Measurements from ENCODE around the gene AP5S1. TPM values are rescaled to one million over a fixed set of nuclear protein-coding genes. Genes with fewer than 3 reads are reported as not detected.

The AP5S1 gene
- total RNA-seq, 1 experiment from 2014 or later, result 2.8 TPM

- Mint-ChIP-seq H3K4me3 (no peak overlapping the region), H3K4me1 (peaks cover 19% of the 10 kb centered on the region), H3K36me3 (peaks cover 24% of the 10 kb centered on the region), H3K27ac (no peak overlapping the region), H3K27me3 (ENCODE audit: low read depth) (peaks cover 6% of the 10 kb centered on the region; the same call in 1 of the 2 replicates), H3K9me3 (peaks cover 4% of the 10 kb centered on the region; the same call in 1 of the 2 replicates)
- DNase-seq (ENCODE audit: low spot score) (no peak), ATAC-seq (no peak)
- no peak for TF ChIP-seq FOXP1 (CRISPR knock-in tag; IDR thresholded peaks at IDR 0.05; ENCODE audit: borderline replicate concordance)
- no peak for TF ChIP-seq ELF4 (CRISPR knock-in tag; IDR thresholded peaks at IDR 0.05; ENCODE audit: low read depth)
- no peak for TF ChIP-seq NFE2L1 (CRISPR knock-in tag; IDR thresholded peaks at IDR 0.05)
- no peak for TF ChIP-seq ZMAT4 (CRISPR knock-in tag; IDR thresholded peaks at IDR 0.05)
- no peak for TF ChIP-seq ZBTB21 (CRISPR knock-in tag; IDR thresholded peaks at IDR 0.05; ENCODE audit: borderline replicate concordance)
- no peak for TF ChIP-seq ZNF425 (CRISPR knock-in tag; conservative IDR thresholded peaks at IDR 0.05)
- no peak for TF ChIP-seq HMGXB4 (CRISPR knock-in tag; IDR thresholded peaks at IDR 0.05)
- no peak for TF ChIP-seq PREB (CRISPR knock-in tag; IDR thresholded peaks at IDR 0.05; ENCODE audit: borderline replicate concordance)
- no peak for TF ChIP-seq FOXJ3 (CRISPR knock-in tag; IDR thresholded peaks at IDR 0.05; ENCODE audit: borderline replicate concordance)
- no peak for TF ChIP-seq KAT7 (CRISPR knock-in tag; IDR thresholded peaks at IDR 0.05; ENCODE audit: borderline replicate concordance)
- no peak for TF ChIP-seq ZNF416 (CRISPR knock-in tag; IDR thresholded peaks at IDR 0.05)
- no peak for TF ChIP-seq MAX (CRISPR knock-in tag; IDR thresholded peaks at IDR 0.05)
- TF ChIP-seq IRF1 (CRISPR knock-in tag; IDR thresholded peaks at IDR 0.05), result no peak
- no peak for TF ChIP-seq RORB (CRISPR knock-in tag; IDR thresholded peaks at IDR 0.05)
- POLR2A ChIA-PET, result no interaction called here
- CTCF ChIA-PET, result no interaction called here
These were observed 11.8 kb upstream of the AP5S1 start for GRCh38 chr20:3808544-3808943.

GRCh38 chr20:3811467-3812258, 8.7 kb upstream of the AP5S1 start:
- Mint-ChIP-seq H3K4me1 (peaks cover 27% of the 10 kb centered on the region), H3K27me3 (ENCODE audit: low read depth) (peaks cover 6% of the 10 kb centered on the region; the same call in 1 of the 2 replicates), H3K36me3 (no peaks in the 10 kb centered on the region), H3K4me3 (no peak overlapping the region), H3K27ac (peak overlapping the region; percentile 7; the same call in 1 of the 2 replicates), H3K9me3 (peaks cover 4% of the 10 kb centered on the region; the same call in 1 of the 2 replicates)
- no peak for DNase-seq (ENCODE audit: low spot score)
- ATAC-seq, result no peak
- CTCF ChIA-PET, result interaction anchor here (0.8 to 1.8 kb wide), 4 partner anchors 9 to 33 kb away, joined by 3 to 4 read pairs (median 3); partner anchors contain the start of genes AP5S1 and SPEF1
- POLR2A ChIA-PET, result no interaction called here
- no peak for TF ChIP-seq AFF4 (CRISPR knock-in tag; IDR thresholded peaks at IDR 0.05; ENCODE audit: borderline replicate concordance)
- TF ChIP-seq ARID4B (CRISPR knock-in tag; IDR thresholded peaks at IDR 0.05; ENCODE audit: borderline replicate concordance), result no peak
- TF ChIP-seq GABPB1 (CRISPR knock-in tag; IDR thresholded peaks at IDR 0.05), result peak; percentile 92

Measured in WTC11 (cell line).